22Rv1 (cell line): ENCODE measurements around the gene NGB.

ENCODE experiments used
- CTCF ChIP-seq: fragments of 450-650 bp; IDR thresholded peaks from 2 replicates; pipeline ENCODE4 v1.5.1; 2017; ENCODE audit warnings: mild to moderate bottlenecking
- ZFX ChIP-seq: fragments of 450-650 bp; IDR thresholded peaks from 2 replicates; pipeline ENCODE4 v1.6.1; 2017; ENCODE audit warnings: antibody characterized with exemption, borderline replicate concordance

- TF ChIP-seq CTCF = no peak
- no peak for TF ChIP-seq ZFX
Observed at GRCh38 chr14:77265187-77265515, 5.9 kb downstream of the NGB start.
